Type B pancreatic cell (in vitro differentiated cells): ENCODE data around the gene COA6. TPM values are rescaled to one million over a fixed set of nuclear protein-coding genes. Genes with fewer than 3 reads are reported as not detected.

Experiments used
- DNase-seq: peaks from one replicate; pipeline ENCODE4 v3.0.0; 2021; ENCODE audit warnings: mixed read lengths; ENCODE audit not compliant: unreplicated experiment; ENCODE audit errors: extremely low spot score
- H3K27ac Mint-ChIP-seq: 2 replicates; pipeline ENCODE4 v1.8.0; 2021; ENCODE audit warnings: mild to moderate bottlenecking, mixed read lengths
- H3K27me3 Mint-ChIP-seq: 2 replicates; pipeline ENCODE4 v1.8.0; 2021; ENCODE audit warnings: mixed read lengths
- H3K36me3 Mint-ChIP-seq: 2 replicates; pipeline ENCODE4 v1.8.0; 2021; ENCODE audit warnings: mixed read lengths
- H3K4me1 Mint-ChIP-seq: one replicate; pipeline ENCODE4 v1.8.0; 2021; ENCODE audit warnings: mixed read lengths; ENCODE audit not compliant: unreplicated experiment
- H3K4me3 Mint-ChIP-seq: 2 replicates; pipeline ENCODE4 v1.8.0; 2021; ENCODE audit warnings: mild to moderate bottlenecking, mixed read lengths
- H3K9me3 Mint-ChIP-seq: 2 replicates; pipeline ENCODE4 v1.8.0; 2021; ENCODE audit warnings: mixed read lengths
- total RNA-seq: library from RNA; stranded (reverse); gene quantifications from 2 replicates; pipeline ENCODE4 v1.2.1, GENCODE V29; 2021; ENCODE audit warnings: low replicate concordance
- TF ChIP-seq, protein P1 (sequence below): fragments of 200-600 bp; sonication (generic); conservative IDR thresholded peaks from 2 replicates; pipeline ENCODE4 v1.5.0; 2021; ENCODE audit warnings: antibody characterized with exemption, mild to moderate bottlenecking

COA6 gene
- total RNA-seq, 1 donor from 2014 or later: 36.4 TPM

DNA sequence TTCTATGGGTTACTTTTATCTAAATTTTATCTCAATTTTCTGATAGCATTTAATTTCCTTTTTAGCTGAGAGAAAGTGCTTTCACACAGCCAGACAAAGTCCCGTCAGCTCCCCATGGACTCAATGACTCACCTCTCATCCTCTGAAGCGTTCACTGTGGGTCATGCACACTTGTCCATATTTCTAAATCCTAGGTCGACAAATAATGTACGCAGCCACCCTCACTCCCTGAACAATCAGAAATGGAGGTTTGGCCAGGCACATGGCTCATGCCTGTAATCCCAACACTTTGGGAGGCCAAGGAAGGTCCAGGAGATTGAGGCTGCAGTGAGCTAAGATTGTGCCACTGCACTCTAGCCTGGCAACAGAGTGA, 42.4 kb upstream of the COA6 start:
- TF ChIP-seq, protein P1, sequence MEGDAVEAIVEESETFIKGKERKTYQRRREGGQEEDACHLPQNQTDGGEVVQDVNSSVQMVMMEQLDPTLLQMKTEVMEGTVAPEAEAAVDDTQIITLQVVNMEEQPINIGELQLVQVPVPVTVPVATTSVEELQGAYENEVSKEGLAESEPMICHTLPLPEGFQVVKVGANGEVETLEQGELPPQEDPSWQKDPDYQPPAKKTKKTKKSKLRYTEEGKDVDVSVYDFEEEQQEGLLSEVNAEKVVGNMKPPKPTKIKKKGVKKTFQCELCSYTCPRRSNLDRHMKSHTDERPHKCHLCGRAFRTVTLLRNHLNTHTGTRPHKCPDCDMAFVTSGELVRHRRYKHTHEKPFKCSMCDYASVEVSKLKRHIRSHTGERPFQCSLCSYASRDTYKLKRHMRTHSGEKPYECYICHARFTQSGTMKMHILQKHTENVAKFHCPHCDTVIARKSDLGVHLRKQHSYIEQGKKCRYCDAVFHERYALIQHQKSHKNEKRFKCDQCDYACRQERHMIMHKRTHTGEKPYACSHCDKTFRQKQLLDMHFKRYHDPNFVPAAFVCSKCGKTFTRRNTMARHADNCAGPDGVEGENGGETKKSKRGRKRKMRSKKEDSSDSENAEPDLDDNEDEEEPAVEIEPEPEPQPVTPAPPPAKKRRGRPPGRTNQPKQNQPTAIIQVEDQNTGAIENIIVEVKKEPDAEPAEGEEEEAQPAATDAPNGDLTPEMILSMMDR: no peak
- no peak overlapping the region for H3K4me3 Mint-ChIP-seq
- H3K27ac Mint-ChIP-seq: no peak overlapping the region
- H3K27me3 Mint-ChIP-seq: peaks cover 33% of the 10 kb centered on the region
- no peak for DNase-seq
- no peaks in the 10 kb centered on the region for H3K36me3 Mint-ChIP-seq
- H3K9me3 Mint-ChIP-seq: no peaks in the 10 kb centered on the region
- H3K4me1 Mint-ChIP-seq: peaks cover 4% of the 10 kb centered on the region

DNA sequence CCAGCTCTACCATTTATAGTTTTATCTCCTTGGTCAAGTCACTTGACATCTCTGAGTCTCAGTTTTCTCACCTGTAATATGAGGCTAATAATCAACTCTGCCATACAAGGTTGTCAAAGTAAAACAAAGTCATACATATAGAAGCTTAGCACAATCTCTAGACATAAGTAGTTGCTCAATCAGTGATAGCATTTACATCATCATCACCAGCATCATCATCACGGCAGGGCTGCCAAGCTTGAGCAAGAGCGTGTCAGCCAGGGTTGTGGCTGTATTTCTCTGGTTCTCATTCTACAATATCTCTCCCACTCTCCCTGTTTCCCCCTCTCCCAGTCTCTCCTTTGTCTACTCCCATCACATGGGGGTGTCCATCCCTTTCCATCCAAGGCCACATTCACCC, 41.7 kb upstream of the COA6 start:
- DNase-seq: no peak
- H3K4me3 Mint-ChIP-seq: no peak overlapping the region
- no peaks in the 10 kb centered on the region for H3K36me3 Mint-ChIP-seq
- peaks cover 4% of the 10 kb centered on the region for H3K4me1 Mint-ChIP-seq
- no peak overlapping the region for H3K27ac Mint-ChIP-seq
- TF ChIP-seq, protein P1: no peak
- H3K27me3 Mint-ChIP-seq: peaks cover 26% of the 10 kb centered on the region
- no peaks in the 10 kb centered on the region for H3K9me3 Mint-ChIP-seq

DNA sequence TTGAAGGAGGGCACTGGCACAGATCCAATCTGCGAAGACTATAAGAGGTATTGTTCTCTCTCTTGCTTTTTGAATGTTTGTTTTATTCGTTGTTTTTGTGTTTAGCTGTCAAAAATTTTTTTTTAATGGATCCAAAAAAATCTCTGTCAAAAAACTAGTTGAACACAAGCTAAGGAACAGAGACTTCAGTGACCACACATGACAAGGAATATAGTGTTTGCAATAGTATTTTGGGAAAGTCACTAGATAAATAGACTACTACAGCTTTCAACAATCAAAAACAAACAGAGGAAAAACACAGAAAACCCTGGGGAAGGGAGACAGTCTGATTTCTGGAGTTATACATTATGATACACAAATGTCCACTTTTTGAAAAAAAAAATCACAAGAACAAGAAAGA, 36.9 kb upstream of the COA6 start:
- Mint-ChIP-seq H3K36me3 (no peaks in the 10 kb centered on the region), H3K4me1 (no peaks in the 10 kb centered on the region), H3K4me3 (no peak overlapping the region), H3K27ac (no peak overlapping the region), H3K27me3 (peaks cover 13% of the 10 kb centered on the region), H3K9me3 (peaks cover 5% of the 10 kb centered on the region)
- TF ChIP-seq, protein P1: no peak
- DNase-seq: no peak

DNA sequence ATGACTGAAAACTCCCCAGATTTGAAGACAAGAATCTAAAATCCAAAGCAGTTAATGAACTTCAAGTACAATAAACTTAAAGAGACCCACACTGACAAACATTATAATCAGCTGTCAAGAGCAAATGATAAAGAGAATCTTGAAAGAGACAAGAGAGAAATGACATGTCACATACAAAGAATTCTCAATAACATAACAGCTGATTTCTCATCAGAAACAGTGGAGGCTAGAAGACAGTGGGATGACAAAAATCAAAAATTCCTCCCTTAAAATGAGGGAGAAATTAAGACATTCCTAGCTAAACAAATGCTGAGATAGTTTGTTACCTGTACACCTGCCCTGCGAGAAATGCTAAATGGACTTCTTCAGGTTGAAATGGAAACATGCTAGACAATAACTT, 36.0 kb upstream of the COA6 start:
- peaks cover 7% of the 10 kb centered on the region for H3K27me3 Mint-ChIP-seq
- no peak overlapping the region for H3K27ac Mint-ChIP-seq
- no peak overlapping the region for H3K4me3 Mint-ChIP-seq
- no peaks in the 10 kb centered on the region for H3K4me1 Mint-ChIP-seq
- TF ChIP-seq, protein P1: no peak
- DNase-seq: no peak
- H3K36me3 Mint-ChIP-seq: no peaks in the 10 kb centered on the region
- peaks cover 5% of the 10 kb centered on the region for H3K9me3 Mint-ChIP-seq

DNA sequence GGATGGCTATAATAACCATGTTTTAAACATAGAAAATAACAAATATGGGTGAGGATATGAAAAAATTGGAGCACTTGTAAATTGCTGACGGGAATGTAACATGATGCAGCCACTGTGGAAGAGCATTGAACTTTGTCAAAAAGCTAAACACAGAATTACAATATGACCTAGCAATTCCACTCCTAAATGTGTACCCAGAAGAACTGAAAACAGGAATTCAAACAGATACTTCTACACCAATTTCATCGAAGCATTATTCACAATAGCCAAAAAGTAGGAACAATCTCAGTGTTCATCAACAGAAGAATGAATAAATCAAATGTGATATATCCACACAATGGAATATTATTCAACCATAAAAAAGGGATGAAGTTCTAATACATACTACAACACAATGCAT, 32.7 kb upstream of the COA6 start:
- no peak overlapping the region for H3K27ac Mint-ChIP-seq
- H3K27me3 Mint-ChIP-seq: peaks cover 9% of the 10 kb centered on the region
- no peaks in the 10 kb centered on the region for H3K36me3 Mint-ChIP-seq
- no peak overlapping the region for H3K4me3 Mint-ChIP-seq
- TF ChIP-seq, protein P1: no peak
- no peaks in the 10 kb centered on the region for H3K4me1 Mint-ChIP-seq
- peaks cover 5% of the 10 kb centered on the region for H3K9me3 Mint-ChIP-seq
- DNase-seq: no peak

DNA sequence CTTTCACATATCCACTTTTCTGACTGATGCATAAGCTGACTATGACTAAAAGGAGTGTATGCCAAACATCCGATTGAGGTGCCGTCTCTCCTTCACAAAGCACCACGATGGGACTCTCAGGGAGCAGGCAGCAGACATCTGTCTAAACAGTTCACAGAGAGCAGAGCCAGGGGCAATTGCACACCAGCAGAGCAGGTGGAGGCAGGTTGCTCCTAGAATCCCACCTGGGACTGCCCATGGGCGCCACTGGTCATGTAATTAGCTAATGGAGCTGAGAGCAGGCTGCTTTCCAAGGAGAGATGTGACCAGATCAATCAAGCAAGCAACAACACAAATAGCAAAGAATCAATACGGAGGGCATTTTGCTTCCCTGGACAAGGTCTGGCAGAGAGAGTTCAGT, 30.5 kb upstream of the COA6 start:
- no peaks in the 10 kb centered on the region for H3K36me3 Mint-ChIP-seq
- H3K27me3 Mint-ChIP-seq: peaks cover 11% of the 10 kb centered on the region
- no peaks in the 10 kb centered on the region for H3K4me1 Mint-ChIP-seq
- H3K4me3 Mint-ChIP-seq: no peak overlapping the region
- DNase-seq: no peak
- peaks cover 5% of the 10 kb centered on the region for H3K9me3 Mint-ChIP-seq
- H3K27ac Mint-ChIP-seq: no peak overlapping the region
- TF ChIP-seq, protein P1: no peak
